Cardiac muscle cell (in vitro differentiated cells and primary cell): ENCODE results near the gene P2RY6. TPM values are rescaled to one million over a fixed set of nuclear protein-coding genes. Genes with fewer than 3 reads are reported as not detected.
"Not testable (repeated sequence)": the region's sequence is repeated elsewhere in the genome, so short reads cannot be mapped to it uniquely, and the experiment has no call there.

ENCODE experiments used
- DNase-seq, 2 donors: peaks; one replicate each; pipeline versions ENCODE4 v3.0.0 to v3.0.0-alpha.2; 2010 to 2017; ENCODE audit warnings: low read depth in 1 of 2, low spot score in 1 of 2
- H3K27ac ChIP-seq: fragments of 200-600 bp; sonication (generic); 2 replicates; pipeline ENCODE4 v1.5.1; 2016
- H3K27me3 ChIP-seq: fragments of 200-600 bp; sonication (generic); 2 replicates; pipeline ENCODE4 v1.6.0; 2016; ENCODE audit warnings: control low read depth
- H3K36me3 ChIP-seq: fragments of 200-600 bp; sonication (generic); 2 replicates; pipeline ENCODE4 v1.5.1; 2016; ENCODE audit warnings: control low read depth
- H3K4me1 ChIP-seq: fragments of 200-600 bp; sonication (generic); 2 replicates; pipeline ENCODE4 v1.8.1; 2017; ENCODE audit warnings: low read depth, mild to moderate bottlenecking, mixed run types
- H3K4me3 ChIP-seq: fragments of 200-600 bp; sonication (generic); 2 replicates; pipeline ENCODE4 v1.5.1; 2016; ENCODE audit warnings: mild to moderate bottlenecking
- H3K9me3 ChIP-seq: fragments of 200-600 bp; sonication (generic); 2 replicates; pipeline ENCODE4 v1.5.1; 2017; ENCODE audit warnings: low read depth, mild to moderate bottlenecking, control low read depth
- CTCF ChIP-seq: IDR thresholded peaks from 2 replicates; pipeline ENCODE4 v1.5.1; 2012; ENCODE audit warnings: low read depth, mild to moderate bottlenecking, low read length
- polyA plus RNA-seq: library from polyadenylated mRNA; unstranded; fragments of >200 nt; fragmentation: Nextera tagmentation; extraction: Ambion mirVana; gene quantifications from 2 replicates; pipeline ENCODE4 v1.2.1, GENCODE V29; 2016
- total RNA-seq: library from RNA; depleted of rRNA; stranded (reverse); fragments of >200 nt; gene quantifications from 2 replicates; pipeline ENCODE4 v1.2.3, GENCODE V29; 2016

P2RY6 gene
- total and polyA plus RNA-seq, 2 experiments from 2014 or later: 0.39 TPM; not detected in 1

- H3K9me3 ChIP-seq: no peaks in the 10 kb centered on the region
- peaks cover 2% of the 10 kb centered on the region for H3K27me3 ChIP-seq
- no peak for TF ChIP-seq CTCF
- no peaks in the 10 kb centered on the region for H3K36me3 ChIP-seq
- H3K4me1 ChIP-seq: peaks cover 4% of the 10 kb centered on the region
- no peak for DNase-seq
- no peak overlapping the region for H3K27ac ChIP-seq
- H3K4me3 ChIP-seq: no peak overlapping the region
Observed at GRCh38 chr11:73272680-73273038, 521 bp downstream of the P2RY6 start.

- no peak for TF ChIP-seq CTCF
- no peak overlapping the region for H3K27ac ChIP-seq
- DNase-seq: no peak
Observed at GRCh38 chr11:73273222-73273895, 1.2 kb downstream of the P2RY6 start.

DNA sequence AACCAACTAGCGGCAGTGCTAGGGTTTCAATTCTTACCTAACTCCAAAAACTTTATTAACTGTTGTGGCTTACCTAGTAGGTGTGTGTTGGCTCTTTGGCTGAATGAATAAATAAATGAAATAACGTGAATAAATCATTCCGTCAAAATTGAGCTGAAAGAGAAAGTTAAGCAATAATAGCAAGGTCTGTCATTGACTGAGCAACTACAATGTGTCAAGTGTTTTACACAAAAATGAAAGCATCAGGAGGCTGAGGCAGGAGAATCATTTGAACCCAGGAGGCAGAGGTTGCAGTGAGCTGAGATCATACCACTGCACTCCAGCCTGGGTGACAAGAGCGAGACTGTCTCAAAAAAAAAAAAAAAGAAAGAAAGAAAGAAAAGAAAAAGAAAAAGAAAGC lies 2.1 kb downstream of the P2RY6 start:
- DNase-seq, H3K36me3 ChIP-seq, H3K4me3 ChIP-seq, H3K27me3 ChIP-seq, H3K9me3 ChIP-seq, H3K27ac ChIP-seq, H3K4me1 ChIP-seq: not testable (repeated sequence)

More at GRCh38 chr11:73273222-73273895, 1.2 kb downstream of the P2RY6 start:
- H3K4me3 ChIP-seq: no peak overlapping the region
- H3K27me3 ChIP-seq: no peaks in the 10 kb centered on the region
- peaks cover 4% of the 10 kb centered on the region for H3K4me1 ChIP-seq
- no peaks in the 10 kb centered on the region for H3K36me3 ChIP-seq
- no peaks in the 10 kb centered on the region for H3K9me3 ChIP-seq

DNA sequence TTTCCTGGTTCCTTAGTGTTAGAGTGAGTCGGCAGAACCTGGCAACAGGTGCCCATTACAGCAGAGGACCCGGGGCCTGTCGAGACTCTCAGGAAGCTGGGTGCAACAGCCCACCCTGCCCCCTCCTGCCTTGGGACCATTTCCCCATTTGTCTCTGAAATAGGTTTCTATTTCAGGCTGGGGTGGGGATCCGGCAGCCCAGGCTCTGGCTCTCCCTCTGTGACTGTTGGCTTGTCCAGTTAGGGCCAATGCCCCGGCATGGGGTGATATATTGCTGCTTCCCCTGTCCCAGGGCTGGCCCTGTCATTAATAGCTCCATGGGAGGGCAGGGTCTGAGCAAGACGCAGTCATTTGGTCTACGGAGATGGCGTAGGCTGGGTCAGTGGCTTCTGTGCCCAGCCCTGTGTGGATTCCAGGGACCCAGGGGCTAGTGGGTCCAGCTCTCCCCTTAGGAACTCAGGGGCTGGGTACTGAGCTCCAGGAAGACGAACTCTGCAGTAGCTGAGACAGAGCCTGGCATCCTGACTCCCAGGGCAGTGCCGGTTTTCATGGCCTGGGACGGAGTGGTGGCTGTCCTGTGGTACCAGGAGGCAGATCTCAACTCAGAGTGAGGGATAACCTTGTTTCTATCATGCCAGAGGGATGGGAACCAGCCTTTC lies 2.7 kb downstream of the P2RY6 start:
- H3K9me3 ChIP-seq: no peaks in the 10 kb centered on the region
- no peak overlapping the region for H3K27ac ChIP-seq
- no peak for DNase-seq
- H3K4me3 ChIP-seq: no peak overlapping the region
- TF ChIP-seq CTCF: no peak
- no peaks in the 10 kb centered on the region for H3K36me3 ChIP-seq
- H3K4me1 ChIP-seq: peaks cover 4% of the 10 kb centered on the region
- H3K27me3 ChIP-seq: no peaks in the 10 kb centered on the region

DNA sequence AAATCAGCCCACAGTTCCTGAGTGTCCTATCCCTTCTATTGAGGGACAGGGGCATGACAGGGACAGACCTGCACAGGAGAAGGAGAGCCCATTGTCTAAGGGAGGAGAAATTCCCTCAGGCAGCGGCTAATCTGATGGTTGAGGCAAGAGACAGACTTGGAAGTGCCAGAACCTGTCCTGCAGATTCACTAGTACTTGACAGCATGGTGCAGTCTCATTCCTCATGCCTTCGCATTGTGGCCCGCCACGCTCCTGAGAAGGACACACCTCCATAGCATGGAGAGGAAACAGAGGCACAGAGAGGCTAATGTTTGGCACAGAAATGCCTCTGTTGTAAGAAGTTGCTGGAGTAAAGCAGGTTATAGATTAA lies 3.2 kb downstream of the P2RY6 start:
- Histone ChIP-seq H3K27me3 (no peaks in the 10 kb centered on the region), H3K4me3 (no peak overlapping the region), H3K9me3 (no peaks in the 10 kb centered on the region), H3K36me3 (no peaks in the 10 kb centered on the region), H3K27ac (no peak overlapping the region), H3K4me1 (peaks cover 4% of the 10 kb centered on the region)
- no peak for TF ChIP-seq CTCF
- no peak for DNase-seq

- H3K27ac ChIP-seq: no peak overlapping the region
- TF ChIP-seq CTCF: no peak
- H3K27me3 ChIP-seq: no peaks in the 10 kb centered on the region
- no peaks in the 10 kb centered on the region for H3K4me1 ChIP-seq
- no peaks in the 10 kb centered on the region for H3K9me3 ChIP-seq
- H3K4me3 ChIP-seq: no peak overlapping the region
- DNase-seq: no peak
- H3K36me3 ChIP-seq: no peaks in the 10 kb centered on the region
Observed at GRCh38 chr11:73277467-73277866, 5.3 kb downstream of the P2RY6 start.
